CD4-positive, alpha-beta memory T cell (primary cell): ENCODE measurements around the gene RALGAPA2. TPM values are rescaled to one million over a fixed set of nuclear protein-coding genes. Genes with fewer than 3 reads are reported as not detected.

Experiments
- CTCF ChIA-PET: fragments of 350-600 bp; sonication (Branson Sonifier 250); formaldehyde crosslinking; loops from one replicate; lab custom pipeline; 2021; ENCODE audit warnings: inconsistent platforms; ENCODE audit not compliant: partially characterized antibody; lab: Charles Lee
- POLR2A ChIA-PET: fragments of 350-600 bp; sonication (Branson Sonifier 250); formaldehyde crosslinking; loops from one replicate; lab custom pipeline; 2021; ENCODE audit not compliant: partially characterized antibody; lab: Charles Lee
- DNase-seq, 5 donors: peaks; one replicate each; pipeline versions ENCODE4 v3.0.0 to v3.0.0-alpha.2; 2020 to 2022; ENCODE audit warnings: mixed read lengths in 1 of 5
- H3K27ac ChIP-seq: one replicate; pipeline ENCODE4 v1.7.0; 2013; ENCODE audit warnings: low read depth, low read length
- H3K27me3 ChIP-seq: 2 replicates; pipeline ENCODE4 v1.7.0; 2013; ENCODE audit warnings: mild to moderate bottlenecking, low read length, moderate library complexity; ENCODE audit not compliant: insufficient read depth
- H3K36me3 ChIP-seq: 2 replicates; pipeline ENCODE4 v1.7.0; 2013; ENCODE audit warnings: mild to moderate bottlenecking, low read length, moderate library complexity; ENCODE audit not compliant: insufficient read depth
- H3K4me1 ChIP-seq: 2 replicates; pipeline ENCODE4 v1.7.0; 2013; ENCODE audit warnings: mild to moderate bottlenecking, low read length, moderate library complexity; ENCODE audit not compliant: insufficient read depth
- H3K4me3 ChIP-seq, 2 donors: one replicate each; pipeline ENCODE4 v1.7.0; 2013; ENCODE audit warnings: low read length in 2 of 2, mild to moderate bottlenecking in 1 of 2
- H3K9me3 ChIP-seq, 2 donors: one replicate each; pipeline ENCODE4 v1.7.0; 2013; ENCODE audit warnings: low read length in 2 of 2, control low read depth in 1 of 2; ENCODE audit not compliant: control insufficient read depth in 1 of 2
- H3K27ac Mint-ChIP-seq, 7 donors: one replicate each; pipeline ENCODE4 v1.8.0; 2020 to 2021; ENCODE audit warnings: mixed read lengths in 7 of 7, mild to moderate bottlenecking in 6 of 7, inconsistent platforms in 3 of 7, moderate library complexity in 3 of 7
- H3K27me3 Mint-ChIP-seq, 2 donors: one replicate each; pipeline ENCODE4 v1.8.0; 2020 to 2021; ENCODE audit warnings: mixed read lengths in 2 of 2
- H3K36me3 Mint-ChIP-seq, 2 donors: one replicate each; pipeline ENCODE4 v1.8.0; 2020 to 2021; ENCODE audit warnings: mixed read lengths in 2 of 2, inconsistent platforms in 1 of 2, mild to moderate bottlenecking in 1 of 2
- H3K4me1 Mint-ChIP-seq, 4 donors: one replicate each; pipeline ENCODE4 v1.8.0; 2020 to 2021; ENCODE audit warnings: mixed read lengths in 4 of 4, mild to moderate bottlenecking in 1 of 4
- H3K4me3 Mint-ChIP-seq, 8 donors: one replicate each; pipeline ENCODE4 v1.8.0; 2020 to 2021; ENCODE audit warnings: mixed read lengths in 8 of 8, mild to moderate bottlenecking in 7 of 8, moderate library complexity in 6 of 8, inconsistent platforms in 3 of 8
- H3K9me3 Mint-ChIP-seq, 8 donors: one replicate each; pipeline ENCODE4 v1.8.0; 2020 to 2021; ENCODE audit warnings: mixed read lengths in 8 of 8, mild to moderate bottlenecking in 5 of 8, inconsistent platforms in 3 of 8, moderate library complexity in 1 of 8
- intact Hi-C: fragments of 100-400 bp; cut with micrococcal nuclease; formaldehyde crosslinking; loops from one replicate; pipeline ENCODE4 v1.15.1; 2023
- polyA plus RNA-seq, 2 donors: library from polyadenylated mRNA; unstranded; fragments of 300-500 nt; fragmentation: Illumina TruSeq; gene quantifications; one replicate each; pipeline ENCODE4 v1.2.3, GENCODE V29; 2021
- total RNA-seq, 2 experiments: library from RNA; stranded (reverse); gene quantifications; one replicate each; pipeline ENCODE4 v1.2.3, GENCODE V29; 2021

RALGAPA2 gene
- total and polyA plus RNA-seq, 4 experiments from 2014 or later: 1.6 to 36.3 (median 21.5) TPM

DNA sequence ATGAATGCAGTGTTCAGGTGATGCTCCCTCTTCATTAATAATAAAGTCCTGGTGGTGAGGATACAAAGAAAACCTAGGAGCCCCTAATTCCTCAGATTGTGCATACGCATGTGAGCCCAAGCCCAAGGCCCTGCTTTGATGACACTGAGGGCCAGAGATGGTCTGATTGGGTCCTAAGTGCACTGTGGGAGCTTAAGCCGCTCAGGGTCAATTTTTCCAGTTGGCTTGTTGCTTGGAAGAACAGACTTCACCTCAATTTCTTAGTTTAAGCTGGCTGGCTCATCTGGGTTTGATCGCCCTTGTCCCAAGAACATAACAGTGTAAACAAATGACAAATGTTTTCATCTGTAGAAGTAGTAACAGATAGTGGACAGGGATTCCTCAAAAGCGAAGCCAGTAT, 303.1 kb downstream of the RALGAPA2 start:
- no peaks in the 10 kb centered on the region for H3K36me3 ChIP-seq
- H3K36me3 Mint-ChIP-seq: peaks cover 24 to 42% of the 10 kb centered on the region in 2 donors
- intact Hi-C loops: no loop called here
- H3K4me3 ChIP-seq: no peak overlapping the region
- H3K27me3 Mint-ChIP-seq: no peaks in the 10 kb centered on the region
- ChIA-PET POLR2A (no interaction called here), CTCF (no interaction called here)
- no peaks in the 10 kb centered on the region for H3K9me3 ChIP-seq
- no peak for DNase-seq
- no peak overlapping the region for H3K4me3 Mint-ChIP-seq
- H3K27me3 ChIP-seq: no peaks in the 10 kb centered on the region
- peaks cover 0 to 2% (median 0%) of the 10 kb centered on the region in 8 donors for H3K9me3 Mint-ChIP-seq
- peaks cover 0 to 5% (median 0%) of the 10 kb centered on the region in 4 donors for H3K4me1 Mint-ChIP-seq
- H3K27ac ChIP-seq: no peak overlapping the region
- H3K4me1 ChIP-seq: no peaks in the 10 kb centered on the region
- H3K27ac Mint-ChIP-seq: no peak overlapping the region

DNA sequence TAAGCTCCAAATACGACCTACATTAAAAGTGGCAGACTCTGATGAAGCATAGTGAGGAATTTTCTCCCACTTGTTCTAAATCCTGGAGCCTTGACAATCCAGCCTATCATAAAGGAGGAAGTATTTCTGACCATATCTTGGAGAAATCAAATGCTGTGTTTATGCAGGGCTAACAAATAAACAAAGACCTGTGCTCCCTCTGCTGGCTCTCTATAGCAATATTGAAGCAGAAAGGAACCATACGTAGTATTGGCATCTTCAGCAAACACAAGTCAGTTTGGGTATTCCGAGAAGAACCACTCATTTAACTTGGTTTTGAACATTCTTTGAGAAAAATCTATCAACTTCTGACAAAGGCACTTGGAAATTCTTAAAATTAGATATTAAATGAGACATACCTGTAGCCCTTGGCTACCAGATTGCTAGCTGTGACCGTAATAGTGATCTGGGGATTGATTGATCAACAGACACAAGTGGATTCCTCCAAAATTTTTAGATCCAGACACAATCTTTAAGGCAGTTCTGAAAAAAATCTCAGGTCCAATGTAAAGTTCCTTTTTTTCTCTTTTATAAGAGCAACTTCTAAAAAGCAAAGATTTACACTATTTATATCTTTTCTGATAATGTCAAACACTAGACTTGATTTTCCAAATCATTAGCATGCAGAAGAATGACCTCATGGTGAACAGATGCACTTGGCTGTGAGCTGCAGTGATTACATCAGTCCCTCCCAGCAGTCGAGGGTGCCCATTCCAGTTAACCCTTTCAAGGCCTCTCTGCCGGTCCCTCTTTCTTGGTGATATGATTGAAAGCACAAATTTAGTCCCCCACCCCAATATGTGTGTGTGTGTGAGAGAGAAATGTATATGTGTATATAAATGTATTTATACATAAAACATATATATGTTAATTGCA, 304.3 kb downstream of the RALGAPA2 start:
- ChIA-PET POLR2A (no interaction called here), CTCF (interaction anchor here (0.6 kb wide), 1 partner anchor 40 kb away, joined by 3 read pairs; no protein-coding TSS in a partner anchor)
- no peaks in the 10 kb centered on the region for H3K36me3 ChIP-seq
- Mint-ChIP-seq H3K4me3 (no peak overlapping the region), H3K36me3 (peaks cover 24 to 44% of the 10 kb centered on the region in 2 donors), H3K4me1 (peaks cover 0 to 5% (median 0%) of the 10 kb centered on the region in 4 donors), H3K27ac (no peak overlapping the region), H3K9me3 (peaks cover 0 to 2% (median 0%) of the 10 kb centered on the region in 8 donors), H3K27me3 (no peaks in the 10 kb centered on the region)
- H3K4me3 ChIP-seq: no peak overlapping the region
- intact Hi-C loops: no loop called here
- no peaks in the 10 kb centered on the region for H3K4me1 ChIP-seq
- H3K27ac ChIP-seq: no peak overlapping the region
- DNase-seq: no peak
- H3K9me3 ChIP-seq: no peaks in the 10 kb centered on the region
- H3K27me3 ChIP-seq: no peaks in the 10 kb centered on the region

DNA sequence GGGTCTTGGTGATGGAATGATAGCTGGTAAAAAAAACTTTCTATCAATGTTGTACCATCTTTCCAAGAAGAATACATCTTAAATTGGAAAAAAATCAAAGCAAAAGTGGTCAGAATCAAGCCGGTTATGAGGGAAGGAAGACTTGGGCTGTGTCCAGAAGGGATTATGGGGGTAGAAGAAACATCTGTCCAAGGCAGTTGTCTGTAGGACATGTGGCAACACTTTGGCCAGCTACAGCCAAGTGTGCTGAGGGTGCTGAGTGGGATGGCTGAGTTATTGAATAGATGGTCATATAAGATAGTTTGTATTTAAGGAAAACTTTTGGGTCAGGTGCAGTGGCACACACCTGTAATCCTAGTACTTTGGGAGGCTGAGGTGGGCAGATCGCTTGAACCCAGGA, 306.1 kb downstream of the RALGAPA2 start:
- Histone ChIP-seq H3K27me3 (no peaks in the 10 kb centered on the region), H3K36me3 (no peaks in the 10 kb centered on the region), H3K4me3 (no peak overlapping the region), H3K9me3 (no peaks in the 10 kb centered on the region), H3K27ac (no peak overlapping the region), H3K4me1 (no peaks in the 10 kb centered on the region)
- intact Hi-C loops: no loop called here
- peaks cover 13 to 41% of the 10 kb centered on the region in 2 donors for H3K36me3 Mint-ChIP-seq
- DNase-seq: no peak
- H3K4me1 Mint-ChIP-seq: peaks cover 0 to 2% (median 0%) of the 10 kb centered on the region in 4 donors
- ChIA-PET POLR2A (no interaction called here), CTCF (no interaction called here)
- no peak overlapping the region for H3K4me3 Mint-ChIP-seq
- H3K27me3 Mint-ChIP-seq: no peaks in the 10 kb centered on the region
- H3K9me3 Mint-ChIP-seq: peaks cover 0 to 2% (median 0%) of the 10 kb centered on the region in 8 donors
- peak overlapping the region in 2 of 7 donors; percentile 28 to 29 for H3K27ac Mint-ChIP-seq

DNA sequence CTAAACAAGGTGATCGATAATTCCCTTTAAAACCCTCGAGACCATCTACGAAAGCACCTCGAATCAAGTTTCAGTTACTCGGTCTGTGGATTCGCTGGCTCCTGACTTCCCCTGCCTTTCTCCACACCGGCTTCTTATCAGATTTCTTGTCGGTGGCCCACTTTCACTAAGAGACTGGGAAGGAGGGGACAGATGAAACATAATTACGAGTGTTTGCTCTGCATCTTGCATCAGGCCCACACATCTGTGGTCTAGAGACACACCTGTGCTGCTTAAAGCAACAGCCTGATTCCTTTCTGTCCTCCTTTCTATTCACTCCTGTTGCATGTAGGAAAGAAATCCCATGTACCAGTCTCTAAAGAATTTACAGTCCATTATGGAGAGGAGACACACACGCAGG, 306.8 kb downstream of the RALGAPA2 start:
- no peak for DNase-seq
- Mint-ChIP-seq H3K4me3 (no peak overlapping the region), H3K9me3 (peaks cover 0 to 2% (median 0%) of the 10 kb centered on the region in 8 donors), H3K4me1 (peaks cover 0 to 2% (median 0%) of the 10 kb centered on the region in 4 donors), H3K27me3 (no peaks in the 10 kb centered on the region), H3K27ac (peak overlapping the region in 2 of 7 donors; percentile 11 to 41), H3K36me3 (peaks cover 8 to 38% of the 10 kb centered on the region in 2 donors)
- H3K27me3 ChIP-seq: no peaks in the 10 kb centered on the region
- CTCF ChIA-PET: no interaction called here
- H3K27ac ChIP-seq: no peak overlapping the region
- H3K4me1 ChIP-seq: no peaks in the 10 kb centered on the region
- intact Hi-C loops: no loop called here
- no peaks in the 10 kb centered on the region for H3K9me3 ChIP-seq
- H3K36me3 ChIP-seq: no peaks in the 10 kb centered on the region
- POLR2A ChIA-PET: no interaction called here
- no peak overlapping the region for H3K4me3 ChIP-seq

DNA sequence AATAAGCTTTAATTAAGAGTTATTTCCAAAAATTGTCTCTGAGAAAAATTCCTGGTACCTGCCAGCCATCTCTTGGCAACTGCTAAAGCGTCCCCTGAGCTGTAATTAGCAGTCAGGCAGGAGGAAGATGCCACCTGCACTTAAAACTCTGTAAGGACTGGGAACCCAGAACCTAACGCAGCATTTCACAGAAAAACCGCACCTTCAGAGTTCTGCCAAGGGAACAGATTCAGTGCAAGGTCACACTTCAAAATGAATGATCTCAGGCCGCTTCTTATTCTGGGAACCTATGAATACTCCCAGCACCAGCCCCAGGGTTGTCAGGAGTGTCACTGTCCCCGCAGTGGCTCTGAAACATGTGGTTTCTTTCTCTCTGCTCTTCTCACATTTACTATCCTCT, 307.8 kb downstream of the RALGAPA2 start:
- Mint-ChIP-seq H3K4me1 (peaks cover 0 to 2% (median under 1%) of the 10 kb centered on the region in 4 donors), H3K9me3 (peaks cover 0 to 2% (median 0%) of the 10 kb centered on the region in 8 donors), H3K4me3 (no peak overlapping the region), H3K36me3 (peaks cover 12 to 35% of the 10 kb centered on the region in 2 donors), H3K27me3 (no peaks in the 10 kb centered on the region), H3K27ac (peak overlapping the region in 1 of 7 donors; percentile 3)
- DNase-seq: no peak
- H3K9me3 ChIP-seq: no peaks in the 10 kb centered on the region
- H3K4me3 ChIP-seq: no peak overlapping the region
- ChIA-PET CTCF (no interaction called here), POLR2A (no interaction called here)
- no peak overlapping the region for H3K27ac ChIP-seq
- no peaks in the 10 kb centered on the region for H3K27me3 ChIP-seq
- no peaks in the 10 kb centered on the region for H3K4me1 ChIP-seq
- no peaks in the 10 kb centered on the region for H3K36me3 ChIP-seq
- intact Hi-C loops: no loop called here

DNA sequence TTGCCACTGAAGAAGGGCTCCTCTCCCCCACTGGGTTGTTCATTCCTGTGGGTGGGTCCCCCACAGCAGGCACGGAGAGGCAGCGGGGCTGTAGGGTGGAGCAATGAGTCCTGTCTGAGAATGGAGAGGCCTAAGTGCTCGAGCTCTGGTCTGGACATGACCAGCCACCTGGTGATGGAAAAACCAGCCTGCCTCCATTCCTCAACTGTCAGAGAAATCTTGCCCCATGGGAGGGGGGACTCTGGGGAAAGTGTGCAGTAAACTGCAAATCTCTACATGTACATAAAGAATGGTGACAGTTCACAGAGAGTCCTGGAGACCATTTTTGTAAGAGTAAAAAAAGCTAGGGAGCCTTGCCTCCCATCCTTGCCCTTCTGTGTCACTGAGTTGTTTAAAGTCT, 310.5 kb downstream of the RALGAPA2 start:
- Mint-ChIP-seq H3K4me1 (peaks cover 0 to 2% (median under 1%) of the 10 kb centered on the region in 4 donors), H3K27me3 (no peaks in the 10 kb centered on the region), H3K27ac (no peak overlapping the region), H3K9me3 (no peaks in the 10 kb centered on the region), H3K36me3 (peaks cover 25 to 41% of the 10 kb centered on the region in 2 donors), H3K4me3 (no peak overlapping the region)
- Histone ChIP-seq H3K9me3 (no peaks in the 10 kb centered on the region), H3K4me3 (no peak overlapping the region), H3K27ac (no peak overlapping the region), H3K4me1 (no peaks in the 10 kb centered on the region), H3K36me3 (no peaks in the 10 kb centered on the region), H3K27me3 (no peaks in the 10 kb centered on the region)
- CTCF ChIA-PET: no interaction called here
- intact Hi-C loops: no loop called here
- POLR2A ChIA-PET: no interaction called here
- no peak for DNase-seq

DNA sequence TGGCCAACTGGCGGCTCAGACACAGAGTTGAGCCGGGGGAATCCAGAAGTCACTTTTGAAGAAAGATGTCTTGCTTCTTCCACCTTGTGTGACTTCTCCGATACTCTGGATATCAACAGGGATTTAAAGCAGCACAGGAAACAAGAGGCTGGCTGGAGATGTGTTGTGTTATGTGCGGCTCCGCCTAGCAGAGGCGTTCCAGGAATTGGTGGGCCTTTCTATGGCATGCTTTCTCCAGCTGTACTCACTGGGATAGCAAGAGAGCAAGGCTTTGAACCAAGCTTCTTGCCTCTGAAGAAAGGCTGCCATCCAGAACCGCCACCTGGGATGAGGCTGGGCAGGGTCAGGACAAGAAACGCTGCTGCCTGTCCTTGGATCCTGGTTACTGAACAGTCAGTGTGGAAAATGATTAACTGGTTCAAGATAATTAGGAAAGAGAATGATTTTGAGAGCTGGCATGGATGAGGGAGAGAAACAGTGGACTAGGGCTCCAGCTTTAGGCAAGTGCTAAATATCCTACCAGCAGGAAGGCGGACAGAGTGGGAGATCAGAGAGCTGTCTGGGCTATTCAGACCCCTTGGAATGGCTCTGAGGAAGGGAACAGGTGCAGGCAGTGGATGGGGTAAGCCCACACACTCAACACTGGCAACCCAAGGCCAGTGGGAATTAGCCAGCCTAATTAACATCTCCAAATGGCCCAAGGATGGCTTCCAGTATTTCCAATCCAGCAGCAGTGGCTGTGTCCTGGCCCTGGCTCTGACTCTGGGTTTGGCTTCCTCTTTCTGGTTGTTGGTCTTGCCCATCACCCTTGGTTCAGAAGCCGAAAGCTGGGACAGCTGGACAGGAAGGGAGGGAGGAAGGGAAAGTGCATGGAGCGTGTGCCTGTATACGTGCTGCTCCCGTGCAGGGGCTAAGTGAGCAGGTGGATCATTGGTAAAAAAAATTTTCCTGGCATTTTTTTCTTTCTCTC, 312.6 kb downstream of the RALGAPA2 start:
- intact Hi-C loops: no loop called here
- ChIA-PET CTCF (no interaction called here), POLR2A (no interaction called here)
- peak overlapping the region in 1 of 7 donors; percentile 30 for H3K27ac Mint-ChIP-seq
- peaks cover 0 to 1% (median 0%) of the 10 kb centered on the region in 4 donors for H3K4me1 Mint-ChIP-seq
- H3K4me3 ChIP-seq: no peak overlapping the region
- no peaks in the 10 kb centered on the region for H3K4me1 ChIP-seq
- no peaks in the 10 kb centered on the region for H3K27me3 ChIP-seq
- DNase-seq: no peak
- H3K9me3 ChIP-seq: no peaks in the 10 kb centered on the region
- H3K36me3 ChIP-seq: no peaks in the 10 kb centered on the region
- no peaks in the 10 kb centered on the region for H3K9me3 Mint-ChIP-seq
- H3K27ac ChIP-seq: no peak overlapping the region
- H3K36me3 Mint-ChIP-seq: peaks cover 29 to 35% of the 10 kb centered on the region in 2 donors
- no peaks in the 10 kb centered on the region for H3K27me3 Mint-ChIP-seq
- no peak overlapping the region for H3K4me3 Mint-ChIP-seq
